ENCODE data around the gene MAP4K4. TPM values are rescaled to one million over a fixed set of nuclear protein-coding genes. Genes with fewer than 3 reads are reported as not detected.

The MAP4K4 gene
- total and polyA plus RNA-seq, 2 of the 13 experiments (the other 11 are each of a cell fraction or from before 2014, with no cell fraction given), result 105 to 264 TPM

DNA sequence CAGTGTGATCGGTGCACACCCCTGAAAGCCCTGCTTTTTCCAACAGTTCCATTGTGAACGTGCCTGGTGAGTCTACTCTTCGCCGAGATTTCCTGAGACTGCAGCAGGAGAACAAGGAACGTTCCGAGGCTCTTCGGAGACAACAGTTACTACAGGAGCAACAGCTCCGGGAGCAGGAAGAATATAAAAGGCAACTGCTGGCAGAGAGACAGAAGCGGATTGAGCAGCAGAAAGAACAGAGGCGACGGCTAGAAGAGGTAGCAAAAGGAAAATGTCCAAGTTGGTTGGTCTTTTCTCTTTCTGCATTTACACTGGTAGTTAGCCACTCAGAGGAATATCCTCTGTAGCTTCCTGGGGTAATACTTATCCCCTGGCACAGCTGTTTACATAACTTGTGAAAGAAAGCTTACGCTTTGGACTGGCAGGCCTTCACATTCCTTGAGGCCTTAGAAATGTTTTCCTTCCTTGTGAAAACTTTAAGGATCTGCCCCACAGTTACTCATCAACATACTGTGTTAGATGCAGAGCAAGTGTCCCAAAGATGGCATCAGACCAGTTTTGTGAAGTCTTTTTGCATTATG lies 146.6 kb downstream of the MAP4K4 start (continued):
- TF ChIP-seq RBM22 (optimal IDR thresholded peaks at IDR 0.05; ENCODE audit: low read length), result peak; percentile 45
- TF ChIP-seq PHF21A (CRISPR knock-in tag; IDR thresholded peaks at IDR 0.05), result 0 out of 2 replicates have a peak, but pooled peaks have one; percentile 15

DNA sequence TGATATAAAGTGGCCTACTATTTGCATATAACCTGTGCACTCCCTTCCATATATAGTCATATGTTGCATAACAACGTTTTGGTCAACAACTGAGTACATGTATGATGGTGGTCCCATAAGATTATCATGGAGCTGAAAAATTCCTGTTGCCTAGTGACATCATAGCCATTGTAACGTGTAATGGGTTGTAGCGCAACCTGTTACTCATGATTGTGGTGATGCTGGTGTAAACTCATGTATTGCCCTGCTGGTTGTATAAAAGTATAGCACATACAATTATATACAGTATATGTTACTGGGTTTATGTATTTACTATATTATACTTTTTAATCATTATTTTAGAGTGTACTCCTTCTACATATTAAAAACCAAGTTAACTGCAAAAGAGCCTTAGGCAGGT lies 149.5 kb downstream of the MAP4K4 start:
- no peak for DNase-seq (ENCODE audit: low spot score)
- FAIRE-seq, result no peak
- BruUV-seq (replicated peaks), result no TSS peak
- Histone ChIP-seq H2AFZ (ENCODE audit: low read length) (no peak overlapping the region), H3K27ac (ENCODE audit: extremely low read length, insufficient read depth, low read length) (no peak overlapping the region), H3K4me2 (ENCODE audit: low read depth, low read length) (no peak overlapping the region), H3K9ac (ENCODE audit: insufficient read depth, low read depth, low read length) (no peak overlapping the region), H3K36me3 (replicated peaks in 1 of 2; ENCODE audit: control insufficient read depth in 1 of 2, insufficient read depth in 2 of 2, low read length in 2 of 2) (peaks cover 36 to 84% of the 10 kb centered on the region in 2 experiments), H3K4me3 (replicated peaks in 1 of 3; ENCODE audit: insufficient read depth in 1 of 3, low read depth in 2 of 3, low read length in 3 of 3) (no peak overlapping the region), H3K79me2 (ENCODE audit: insufficient read depth, low read length) (no peaks in the 10 kb centered on the region), H4K20me1 (ENCODE audit: insufficient read depth, low read length) (no peaks in the 10 kb centered on the region; the same call in 1 of the 2 replicates), H3K4me1 (ENCODE audit: insufficient read depth, low read length) (peaks cover 7% of the 10 kb centered on the region), H3K9me3 (ENCODE audit: low read length) (no peaks in the 10 kb centered on the region), H3K27me3 (ENCODE audit: control insufficient read depth in 1 of 2, insufficient read depth in 2 of 2, low read length in 2 of 2) (no peaks in the 10 kb centered on the region)
- ATAC-seq, result peak; percentile 17; the same call in 1 of the 3 replicates
- POLR2A ChIA-PET, result no interaction called here
- WGBS (ENCODE audit: low lambda C conversion rate), result 96% methylated on average over 3 of the region's 3 CpGs
- in situ Hi-C loops (cut with HindIII; ENCODE audit: extremely low pct_ligation_motif_present, low pct_unique_long_range_greater_than_20kb) (no loop called here), intact Hi-C loops (cut with micrococcal nuclease; ENCODE audit: unreplicated experiment) (no loop called here)
- TF ChIP-seq ZNF350 (CRISPR knock-in tag; IDR thresholded peaks at IDR 0.05; ENCODE audit: borderline replicate concordance, low read depth) (no peak), ZNF737 (CRISPR knock-in tag; IDR thresholded peaks at IDR 0.05; ENCODE audit: borderline replicate concordance) (no peak), RBM22 (optimal IDR thresholded peaks at IDR 0.05; ENCODE audit: low read length) (peak; percentile 78), ZNF282 (IDR thresholded peaks at IDR 0.05; ENCODE audit: partially characterized antibody) (no peak), CCDC6 (CRISPR knock-in tag; IDR thresholded peaks at IDR 0.05) (no peak), CREB1 (IDR thresholded peaks at IDR 0.05) (peak; percentile 71), CREB1 (CRISPR knock-in tag; IDR thresholded peaks at IDR 0.05) (no peak), ZNF570 (CRISPR knock-in tag; IDR thresholded peaks at IDR 0.05; ENCODE audit: borderline replicate concordance) (no peak), MXI1 (IDR thresholded peaks at IDR 0.05; ENCODE audit: borderline replicate concordance, low read depth, low read length) (no peak), ZBTB21 (CRISPR knock-in tag; IDR thresholded peaks at IDR 0.05) (peak; percentile 51; the same call in 1 of the 2 replicates), MTF1 (CRISPR knock-in tag; IDR thresholded peaks at IDR 0.05) (no peak), SRSF1 (optimal IDR thresholded peaks at IDR 0.05; ENCODE audit: low read depth, low read length) (no peak), SRF (IDR thresholded peaks at IDR 0.05; ENCODE audit: low read depth, low read length) (peak; percentile 62; the same call in 1 of the 2 replicates)
- TF ChIP-seq, protein P1, sequence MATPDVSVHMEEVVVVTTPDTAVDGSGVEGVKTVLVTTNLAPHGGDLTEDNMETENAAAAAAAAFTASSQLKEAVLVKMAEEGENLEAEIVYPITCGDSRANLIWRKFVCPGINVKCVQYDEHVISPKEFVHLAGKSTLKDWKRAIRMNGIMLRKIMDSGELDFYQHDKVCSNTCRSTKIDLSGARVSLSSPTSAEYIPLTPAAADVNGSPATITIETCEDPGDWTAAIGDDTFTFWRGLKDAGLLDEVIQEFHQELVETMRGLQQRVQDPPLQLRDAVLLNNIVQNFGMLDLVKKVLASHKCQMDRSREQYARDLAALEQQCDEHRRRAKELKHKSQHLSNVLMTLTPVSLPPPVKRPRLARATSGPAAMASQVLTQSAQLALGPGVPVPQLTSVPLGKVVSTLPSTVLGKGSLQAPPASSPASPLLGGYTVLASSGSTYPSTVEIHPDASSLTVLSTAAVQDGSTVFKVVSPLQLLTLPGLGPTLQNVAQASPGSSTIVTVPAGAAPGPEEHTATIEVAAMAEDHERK (CRISPR knock-in tag; IDR thresholded peaks at IDR 0.05; ENCODE audit: low read depth), result no peak
- CTCF ChIA-PET (ENCODE audit: low intra/inter-chr PET ratio, low total read pairs), result no interaction called here
